GM18520 (cell line): ENCODE results near the gene BTBD8.

ENCODE experiments used
- ATAC-seq: cut with Tn5 transposase; IDR thresholded peaks from one replicate; pipeline ENCODE4 v1.9.1; 2021; ENCODE audit not compliant: unreplicated experiment

Gene BTBD8

DNA sequence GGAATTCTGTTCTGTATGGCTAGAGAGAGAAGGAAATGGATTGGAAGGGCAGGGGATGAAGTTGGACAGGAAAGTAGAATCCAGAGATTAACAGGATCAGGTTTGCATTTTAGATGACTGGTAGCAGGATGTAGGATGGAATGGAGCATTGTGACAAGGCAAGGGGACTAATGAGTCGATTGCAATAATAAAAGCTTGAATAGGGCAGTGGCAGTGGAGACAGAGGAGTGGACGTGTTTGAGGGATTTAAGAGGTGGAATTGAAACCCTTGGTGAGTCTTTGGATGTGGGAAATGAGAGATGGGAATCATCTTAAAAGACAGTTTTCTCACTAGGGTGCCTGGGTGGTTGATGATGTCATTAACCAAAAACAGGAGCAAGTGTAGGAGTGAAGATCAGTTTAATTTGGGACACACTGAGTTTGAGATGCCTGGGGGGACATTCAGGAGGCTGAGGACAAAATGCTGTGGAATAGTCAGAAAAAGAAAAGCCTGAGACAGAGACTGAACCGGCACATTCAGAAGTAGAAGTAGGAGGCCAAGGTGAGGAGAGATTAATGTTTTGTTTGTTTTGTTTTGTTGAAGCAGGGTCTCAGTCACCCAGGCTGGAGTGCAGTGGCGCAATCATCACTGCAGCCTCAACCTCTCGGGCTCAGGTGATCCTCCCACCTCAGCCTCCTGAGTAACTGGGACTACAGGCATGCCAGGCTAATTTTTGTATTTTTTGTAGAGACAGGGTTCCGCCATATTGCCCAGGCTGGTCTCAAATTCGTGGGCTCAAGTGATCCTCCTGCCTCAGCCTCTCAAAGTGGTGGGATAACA, 108.5 kb downstream of the BTBD8 start:
- no peak for ATAC-seq

DNA sequence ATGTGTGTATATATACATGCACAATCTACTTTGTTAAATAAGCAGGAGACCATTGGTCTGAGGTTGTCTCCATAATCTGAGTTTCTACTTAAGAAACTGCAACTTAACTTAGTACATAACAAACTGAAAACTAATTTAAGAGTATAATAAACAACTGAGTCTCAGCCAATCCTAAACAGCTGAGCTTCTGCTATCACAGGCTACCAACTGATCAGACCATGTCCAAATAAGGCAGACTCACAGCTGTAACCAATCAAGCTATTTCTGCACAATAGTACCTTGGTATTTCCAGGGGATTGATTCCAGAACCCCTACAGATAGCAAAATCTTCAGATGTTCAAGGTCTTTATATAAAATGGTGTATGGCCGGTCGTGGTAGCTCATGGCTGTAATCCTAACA, 111.6 kb downstream of the BTBD8 start:
- ATAC-seq: no peak

DNA sequence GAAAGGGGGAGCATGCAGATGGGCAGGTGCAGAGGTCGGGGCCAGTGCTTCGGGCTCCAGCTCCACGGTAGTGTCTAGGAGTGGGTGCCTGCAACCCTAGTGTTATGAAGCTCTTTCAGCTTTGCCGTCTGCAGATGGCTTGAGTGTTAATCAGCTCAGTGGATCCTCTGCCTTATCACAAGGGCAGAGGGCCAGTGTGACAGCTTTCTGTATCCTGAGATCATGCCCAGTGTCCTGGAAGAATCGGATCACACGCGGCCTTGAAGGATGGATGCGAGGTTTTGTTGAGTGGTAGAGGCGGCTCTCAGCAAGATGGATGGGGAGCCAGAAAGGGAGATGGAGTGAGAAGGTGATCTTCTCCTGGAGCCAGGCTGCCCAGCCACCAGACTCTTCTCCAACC, 112.1 kb downstream of the BTBD8 start:
- ATAC-seq: no peak

- no peak for ATAC-seq
These were observed 114.4 kb downstream of the BTBD8 start for GRCh38 chr1:92194511-92194910.

- no peak for ATAC-seq
These were observed 121.8 kb downstream of the BTBD8 start for GRCh38 chr1:92201973-92202372.

DNA sequence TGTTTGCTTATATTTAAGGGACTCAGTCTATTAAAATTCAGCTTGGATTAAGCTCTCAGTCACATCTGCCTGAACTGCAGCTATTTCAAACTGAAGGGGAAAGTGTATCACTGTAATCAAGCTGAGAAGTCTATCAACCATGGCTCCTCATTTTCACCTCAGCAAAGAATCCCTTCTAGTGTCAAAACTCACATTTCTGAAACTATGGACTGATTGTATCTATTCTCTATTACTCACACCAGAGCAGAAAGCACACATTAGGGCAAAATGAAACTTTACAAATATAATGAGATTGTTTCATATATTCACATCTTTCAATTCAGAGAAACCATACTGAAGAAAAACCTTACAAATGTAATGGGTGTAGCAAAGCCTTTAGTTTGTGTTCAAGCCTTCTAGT, 123.0 kb downstream of the BTBD8 start:
- no peak for ATAC-seq

- no peak for ATAC-seq
These were observed 130.6 kb downstream of the BTBD8 start for GRCh38 chr1:92210701-92211100.

DNA sequence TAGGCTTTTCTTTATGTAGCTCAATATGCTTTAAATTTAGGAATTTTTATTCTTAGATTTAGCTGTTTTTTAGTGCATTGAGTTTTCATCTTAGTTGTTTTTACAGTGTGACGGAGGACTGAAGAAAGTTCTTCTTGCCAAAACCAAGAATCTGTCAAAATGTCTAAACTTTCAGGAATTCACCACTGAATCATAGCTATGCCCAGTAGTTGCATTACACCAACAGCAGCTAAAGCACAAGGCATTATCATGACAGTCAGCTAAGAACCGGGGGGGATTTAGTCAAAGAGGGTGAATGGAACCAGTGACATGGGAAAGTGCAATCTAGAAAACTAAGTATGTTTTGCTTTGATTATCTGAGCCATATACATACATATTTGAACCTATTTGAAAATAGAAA, 131.0 kb downstream of the BTBD8 start:
- ATAC-seq: no peak

DNA sequence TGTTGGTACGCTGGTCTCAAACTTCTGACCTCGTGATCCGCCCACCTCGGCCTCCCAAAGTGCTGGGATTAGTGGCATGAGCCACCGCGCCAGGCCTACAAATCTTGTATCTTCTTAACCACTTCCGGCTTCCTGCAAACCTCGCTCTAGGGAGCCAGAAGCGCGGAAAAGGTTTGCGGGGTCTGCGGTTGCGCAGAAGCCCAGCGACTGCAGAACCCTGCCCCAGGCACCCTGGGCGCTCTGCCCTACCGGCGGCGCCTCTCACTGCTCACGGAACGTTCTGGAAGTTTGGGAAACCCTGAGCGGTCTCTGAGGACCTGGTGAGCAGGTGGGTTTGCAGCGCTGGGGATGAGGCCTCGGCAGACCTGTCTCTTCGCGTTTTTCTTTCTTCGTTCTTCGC, 137.6 kb downstream of the BTBD8 start, which contains the start of gene C1orf146:
TSS of gene C1orf146 (plus strand) at position 195 of the 400 bp plus-strand sequence. CDS start 13,506 bp downstream, outside the sequence.
- no peak for ATAC-seq

GRCh38 chr1:92218559-92218958, 138.4 kb downstream of the BTBD8 start:
- ATAC-seq: no peak

GRCh38 chr1:92219028-92219427, 138.9 kb downstream of the BTBD8 start:
- ATAC-seq: no peak

GRCh38 chr1:92228401-92228800, 148.3 kb downstream of the BTBD8 start:
- no peak for ATAC-seq

DNA sequence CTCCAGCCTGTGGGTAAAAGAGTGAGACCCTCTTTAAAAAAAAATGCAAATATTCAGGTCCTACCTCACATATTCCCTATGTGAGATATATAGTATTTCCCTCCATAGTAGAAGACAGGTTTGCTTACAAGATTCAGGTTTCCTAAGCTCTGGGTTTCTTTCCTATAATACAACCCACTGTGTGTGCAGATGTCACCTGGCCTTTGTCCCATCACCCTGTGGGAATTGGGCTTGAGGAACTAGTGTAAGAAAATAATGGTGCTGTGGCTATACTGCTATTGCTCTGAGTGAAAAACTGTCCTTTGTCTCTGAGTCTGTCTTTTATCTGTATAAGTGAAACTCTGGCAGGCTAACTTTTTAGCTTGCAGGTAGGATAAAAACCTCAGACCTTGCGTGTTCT, 150.6 kb downstream of the BTBD8 start:
- no peak for ATAC-seq
